ENCODE measurements around the gene MYO18A. TPM values are rescaled to one million over a fixed set of nuclear protein-coding genes. Genes with fewer than 3 reads are reported as not detected.

MYO18A gene
- total and polyA plus RNA-seq, 2 of the 4 experiments (the other 2 are of a cell fraction) = 22.4 to 39.1 TPM

- TF ChIP-seq CHD1 (IDR thresholded peaks at IDR 0.05; ENCODE audit: low read depth, low read length) = no peak
- TF ChIP-seq RCOR1 (IDR thresholded peaks at IDR 0.05; ENCODE audit: insufficient replicate concordance, low read length) = no peak
- no peak for TF ChIP-seq RFX5 (IDR thresholded peaks at IDR 0.05; ENCODE audit: low read depth, low read length)
- TF ChIP-seq RAD21 (IDR thresholded peaks at IDR 0.05; ENCODE audit: low read length) = no peak
- TF ChIP-seq MAFK (IDR thresholded peaks at IDR 0.05; ENCODE audit: low read depth, low read length) = no peak
- no peak for TF ChIP-seq POLR2A (IDR thresholded peaks at IDR 0.05; ENCODE audit: low read depth, low read length)
- no peak for TF ChIP-seq ELK1 (IDR thresholded peaks at IDR 0.05; ENCODE audit: borderline replicate concordance, low read depth, low read length)
- TF ChIP-seq SMC3 (IDR thresholded peaks at IDR 0.05; ENCODE audit: low read depth, low read length) = no peak
- TF ChIP-seq USF2 (IDR thresholded peaks at IDR 0.05; ENCODE audit: low read depth, low read length) = no peak
- TF ChIP-seq MAZ (IDR thresholded peaks at IDR 0.05; ENCODE audit: borderline replicate concordance, low read depth, low read length) = no peak
- no peak for TF ChIP-seq BHLHE40 (IDR thresholded peaks at IDR 0.05; ENCODE audit: low read depth, low read length)
- no peak overlapping the region for H3K4me3 ChIP-seq (ENCODE audit: insufficient read depth, low read depth, low read length)
- no peaks in the 10 kb centered on the region for H3K4me1 ChIP-seq (ENCODE audit: control insufficient read depth, insufficient read depth, low read length)
- no peak for ATAC-seq (ENCODE audit: low read depth)
- in situ Hi-C loops (cut with MboI; ENCODE audit: low sequenced_read_pairs) = no loop called here
- no CpG with 5 or more reads among the region's 5 CpGs for WGBS, 2 experiments (ENCODE audit: extremely low coverage in 2 of 2, insufficient read length in 1 of 2)
- H4K91ac ChIP-seq (ENCODE audit: insufficient read depth, low read depth, low read length) = no peak overlapping the region
- no peak overlapping the region for H3K14ac ChIP-seq (replicated peaks; ENCODE audit: low read depth, low read length)
- H3K56ac ChIP-seq (ENCODE audit: extremely low read depth, insufficient read depth, low read length) = no peak overlapping the region
- H2BK120ac ChIP-seq (ENCODE audit: low read depth, low read length) = no peak overlapping the region
- H3K4ac ChIP-seq (ENCODE audit: low read depth, low read length) = no peak overlapping the region
- no peak overlapping the region for H4K5ac ChIP-seq (ENCODE audit: low read depth, low read length)
- H2AFZ ChIP-seq (replicated peaks; ENCODE audit: low read length, poor library complexity) = no peak overlapping the region
- no peak overlapping the region for H2BK20ac ChIP-seq (ENCODE audit: low read depth, low read length)
- H3K27me3 ChIP-seq (ENCODE audit: control insufficient read depth, insufficient read depth, low read length) = peaks cover 60% of the 10 kb centered on the region
- H2AK5ac ChIP-seq (ENCODE audit: low read depth, low read length) = no peak overlapping the region
- H3K79me1 ChIP-seq (ENCODE audit: low read depth in 1 of 2, low read length in 2 of 2) = no peaks in the 10 kb centered on the region
- no peak overlapping the region for H2BK15ac ChIP-seq (ENCODE audit: low read depth, low read length)
- no peak overlapping the region for H3K9ac ChIP-seq (ENCODE audit: low read depth, low read length)
- H3K23ac ChIP-seq (ENCODE audit: low read depth, low read length) = no peak overlapping the region
- ChIA-PET CTCF (no interaction called here), POLR2A (ENCODE audit: unreplicated experiment) (no interaction called here)
- no peaks in the 10 kb centered on the region for H3K36me3 ChIP-seq (ENCODE audit: control insufficient read depth, insufficient read depth, low read length)
- no peak overlapping the region for H3K27ac ChIP-seq (ENCODE audit: insufficient read depth, low read length)
- H2BK5ac ChIP-seq (ENCODE audit: low read depth, low read length, poor library complexity, severe bottlenecking) = no peak overlapping the region
- no peak overlapping the region for H3K18ac ChIP-seq (ENCODE audit: low read depth, low read length)
- intact Hi-C loops (cut with micrococcal nuclease) = no loop called here
- no peak overlapping the region for H3K4me2 ChIP-seq (ENCODE audit: low read depth, low read length)
- DNase-seq = no peak
- H4K8ac ChIP-seq (ENCODE audit: low read depth in 2 of 2, low read length in 2 of 2) = no peak overlapping the region
- no peaks in the 10 kb centered on the region for H3K9me1 ChIP-seq (ENCODE audit: insufficient read depth, low read length)
- dilution Hi-C loops (cut with HindIII; ENCODE audit: low sequenced_read_pairs, unreplicated experiment) = no loop called here
- no TSS peak for BruUV-seq (replicated peaks)
- no peaks in the 10 kb centered on the region for H4K20me1 ChIP-seq (ENCODE audit: insufficient read depth, low read length)
- H3K9me3 ChIP-seq (ENCODE audit: control insufficient read depth, insufficient read depth, low read length) = peaks cover 27% of the 10 kb centered on the region
- H2AK9ac ChIP-seq (replicated peaks; ENCODE audit: low read depth, low read length, poor library complexity) = no peak overlapping the region
Observed at GRCh38 chr17:29036584-29036983, 143.6 kb downstream of the MYO18A start.

All from IMR-90 (cell line).